ENCODE data around the gene FGFR1OP2. TPM values are rescaled to one million over a fixed set of nuclear protein-coding genes. Genes with fewer than 3 reads are reported as not detected.

Gene FGFR1OP2
- total and polyA plus RNA-seq, 4 donors, result 11.9 to 76.0 (median 27.6) TPM

GRCh38 chr12:26982866-26983265 lies 44.6 kb downstream of the FGFR1OP2 start:
- WGBS, result 97% methylated on average over 2 of the region's 2 CpGs
- Histone ChIP-seq H3K27me3 (ENCODE audit: control insufficient read depth in 4 of 4, insufficient read depth in 4 of 4, low read length in 3 of 4) (no peaks in the 10 kb centered on the region), H3K27ac (ENCODE audit: low read depth in 1 of 2, low read length in 2 of 2) (no peak overlapping the region), H3K4me3 (ENCODE audit: low read depth in 1 of 3, low read length in 3 of 3) (no peak overlapping the region), H3K9ac (ENCODE audit: low read depth in 1 of 2, low read length in 2 of 2) (no peak overlapping the region), H3K4me1 (ENCODE audit: control insufficient read depth in 4 of 4, insufficient read depth in 4 of 4, low read length in 3 of 4) (no peaks in the 10 kb centered on the region), H3K36me3 (ENCODE audit: control insufficient read depth in 4 of 4, insufficient read depth in 3 of 4, low read depth in 1 of 4, low read length in 3 of 4) (peaks cover 4 to 30% (median 16%) of the 10 kb centered on the region in 4 donors), H3K9me3 (ENCODE audit: control insufficient read depth in 4 of 4, low read length in 3 of 4) (no peaks in the 10 kb centered on the region)
- DNase-seq (ENCODE audit: low spot score), result no peak
- TF ChIP-seq FOXA2 (IDR thresholded peaks at IDR 0.05), result no peak
- TF ChIP-seq, protein P1, sequence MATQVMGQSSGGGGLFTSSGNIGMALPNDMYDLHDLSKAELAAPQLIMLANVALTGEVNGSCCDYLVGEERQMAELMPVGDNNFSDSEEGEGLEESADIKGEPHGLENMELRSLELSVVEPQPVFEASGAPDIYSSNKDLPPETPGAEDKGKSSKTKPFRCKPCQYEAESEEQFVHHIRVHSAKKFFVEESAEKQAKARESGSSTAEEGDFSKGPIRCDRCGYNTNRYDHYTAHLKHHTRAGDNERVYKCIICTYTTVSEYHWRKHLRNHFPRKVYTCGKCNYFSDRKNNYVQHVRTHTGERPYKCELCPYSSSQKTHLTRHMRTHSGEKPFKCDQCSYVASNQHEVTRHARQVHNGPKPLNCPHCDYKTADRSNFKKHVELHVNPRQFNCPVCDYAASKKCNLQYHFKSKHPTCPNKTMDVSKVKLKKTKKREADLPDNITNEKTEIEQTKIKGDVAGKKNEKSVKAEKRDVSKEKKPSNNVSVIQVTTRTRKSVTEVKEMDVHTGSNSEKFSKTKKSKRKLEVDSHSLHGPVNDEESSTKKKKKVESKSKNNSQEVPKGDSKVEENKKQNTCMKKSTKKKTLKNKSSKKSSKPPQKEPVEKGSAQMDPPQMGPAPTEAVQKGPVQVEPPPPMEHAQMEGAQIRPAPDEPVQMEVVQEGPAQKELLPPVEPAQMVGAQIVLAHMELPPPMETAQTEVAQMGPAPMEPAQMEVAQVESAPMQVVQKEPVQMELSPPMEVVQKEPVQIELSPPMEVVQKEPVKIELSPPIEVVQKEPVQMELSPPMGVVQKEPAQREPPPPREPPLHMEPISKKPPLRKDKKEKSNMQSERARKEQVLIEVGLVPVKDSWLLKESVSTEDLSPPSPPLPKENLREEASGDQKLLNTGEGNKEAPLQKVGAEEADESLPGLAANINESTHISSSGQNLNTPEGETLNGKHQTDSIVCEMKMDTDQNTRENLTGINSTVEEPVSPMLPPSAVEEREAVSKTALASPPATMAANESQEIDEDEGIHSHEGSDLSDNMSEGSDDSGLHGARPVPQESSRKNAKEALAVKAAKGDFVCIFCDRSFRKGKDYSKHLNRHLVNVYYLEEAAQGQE (IDR thresholded peaks at IDR 0.05), result no peak
- TF ChIP-seq EGR1 (IDR thresholded peaks at IDR 0.05; ENCODE audit: low read depth in 2 of 2), result no peak
- no peak for TF ChIP-seq HNF4G (IDR thresholded peaks at IDR 0.05)
- no peak for TF ChIP-seq GABPA (IDR thresholded peaks at IDR 0.05 in 1 of 2, conservative IDR thresholded peaks at IDR 0.05 in 1 of 2)
- no peak for TF ChIP-seq FOXA1 (IDR thresholded peaks at IDR 0.05)
- TF ChIP-seq, protein P2, sequence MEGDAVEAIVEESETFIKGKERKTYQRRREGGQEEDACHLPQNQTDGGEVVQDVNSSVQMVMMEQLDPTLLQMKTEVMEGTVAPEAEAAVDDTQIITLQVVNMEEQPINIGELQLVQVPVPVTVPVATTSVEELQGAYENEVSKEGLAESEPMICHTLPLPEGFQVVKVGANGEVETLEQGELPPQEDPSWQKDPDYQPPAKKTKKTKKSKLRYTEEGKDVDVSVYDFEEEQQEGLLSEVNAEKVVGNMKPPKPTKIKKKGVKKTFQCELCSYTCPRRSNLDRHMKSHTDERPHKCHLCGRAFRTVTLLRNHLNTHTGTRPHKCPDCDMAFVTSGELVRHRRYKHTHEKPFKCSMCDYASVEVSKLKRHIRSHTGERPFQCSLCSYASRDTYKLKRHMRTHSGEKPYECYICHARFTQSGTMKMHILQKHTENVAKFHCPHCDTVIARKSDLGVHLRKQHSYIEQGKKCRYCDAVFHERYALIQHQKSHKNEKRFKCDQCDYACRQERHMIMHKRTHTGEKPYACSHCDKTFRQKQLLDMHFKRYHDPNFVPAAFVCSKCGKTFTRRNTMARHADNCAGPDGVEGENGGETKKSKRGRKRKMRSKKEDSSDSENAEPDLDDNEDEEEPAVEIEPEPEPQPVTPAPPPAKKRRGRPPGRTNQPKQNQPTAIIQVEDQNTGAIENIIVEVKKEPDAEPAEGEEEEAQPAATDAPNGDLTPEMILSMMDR (IDR thresholded peaks at IDR 0.05; ENCODE audit: low read depth, low read length, missing input control), result no peak
- no peak for TF ChIP-seq YY1 (IDR thresholded peaks at IDR 0.05)
- TF ChIP-seq RXRA (IDR thresholded peaks at IDR 0.05), result no peak
- TF ChIP-seq HNF4A (conservative IDR thresholded peaks at IDR 0.05), result no peak
- TF ChIP-seq NR2F2 (IDR thresholded peaks at IDR 0.05), result no peak

DNA sequence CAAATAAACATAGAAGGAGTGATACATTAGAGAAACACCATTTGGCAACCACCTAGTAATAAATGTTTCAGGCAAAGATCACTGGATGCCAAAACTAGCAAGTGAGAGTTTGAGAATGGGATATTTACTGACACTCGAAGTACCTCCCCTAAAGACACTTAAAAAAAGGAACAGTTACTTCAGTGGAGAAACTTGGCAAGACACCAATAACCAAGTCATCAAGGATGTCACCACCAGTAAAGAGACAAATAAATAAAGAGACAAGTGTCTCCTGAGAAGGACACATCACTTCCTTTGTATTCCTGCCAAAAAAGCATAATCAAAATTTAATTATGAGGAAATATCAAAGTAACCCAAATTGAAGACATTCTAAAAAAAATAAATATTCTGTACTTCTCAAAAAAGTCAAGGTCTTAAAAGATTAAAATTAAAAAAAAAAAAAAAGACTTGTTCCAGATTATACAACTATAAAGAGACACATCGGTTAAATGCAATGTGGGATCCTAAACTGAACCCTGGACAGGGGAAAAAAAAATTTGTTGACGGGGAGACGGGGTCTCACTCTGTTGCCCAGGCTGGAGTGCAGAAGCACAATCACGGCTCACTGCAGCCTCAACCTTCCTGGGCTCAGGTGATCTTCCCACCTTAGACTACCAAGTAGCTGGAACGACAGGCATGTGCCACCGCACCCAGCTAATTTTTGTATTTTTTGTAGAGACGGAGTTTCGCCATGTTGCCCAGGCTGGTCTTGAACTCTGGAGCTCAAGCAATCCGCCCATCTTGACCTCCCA lies 49.6 kb downstream of the FGFR1OP2 start:
- H3K9ac ChIP-seq (ENCODE audit: low read depth in 1 of 2, low read length in 2 of 2), result no peak overlapping the region
- H3K4me3 ChIP-seq (ENCODE audit: low read depth in 1 of 3, low read length in 3 of 3), result no peak overlapping the region
- H3K4me1 ChIP-seq (ENCODE audit: control insufficient read depth in 4 of 4, insufficient read depth in 4 of 4, low read length in 3 of 4), result peaks cover 0 to 6% (median 2%) of the 10 kb centered on the region in 4 donors
- H3K27me3 ChIP-seq (ENCODE audit: control insufficient read depth in 4 of 4, insufficient read depth in 4 of 4, low read length in 3 of 4), result no peaks in the 10 kb centered on the region
- peaks cover 0 to 15% (median 11%) of the 10 kb centered on the region in 4 donors for H3K36me3 ChIP-seq (ENCODE audit: control insufficient read depth in 4 of 4, insufficient read depth in 3 of 4, low read depth in 1 of 4, low read length in 3 of 4)
- no peaks in the 10 kb centered on the region for H3K9me3 ChIP-seq (ENCODE audit: control insufficient read depth in 4 of 4, low read length in 3 of 4)
- H3K27ac ChIP-seq (ENCODE audit: low read depth in 1 of 2, low read length in 2 of 2), result no peak overlapping the region
- 92% methylated on average over 10 of the region's 10 CpGs for WGBS
- DNase-seq (ENCODE audit: low spot score), result no peak
- TF ChIP-seq MAX (IDR thresholded peaks at IDR 0.05) (no peak), RXRA (IDR thresholded peaks at IDR 0.05) (no peak), FOXA2 (IDR thresholded peaks at IDR 0.05) (no peak), ATF3 (IDR thresholded peaks at IDR 0.05) (no peak), RAD21 (IDR thresholded peaks at IDR 0.05) (no peak), JUND (IDR thresholded peaks at IDR 0.05) (no peak), TAF1 (conservative IDR thresholded peaks at IDR 0.05) (no peak), FOXA1 (IDR thresholded peaks at IDR 0.05) (no peak), HNF4A (conservative IDR thresholded peaks at IDR 0.05) (no peak), YY1 (IDR thresholded peaks at IDR 0.05) (no peak), SP1 (IDR thresholded peaks at IDR 0.05) (no peak)
- TF ChIP-seq, protein P2 (IDR thresholded peaks at IDR 0.05; ENCODE audit: low read depth, low read length, missing input control), result no peak
- TF ChIP-seq, protein P3, sequence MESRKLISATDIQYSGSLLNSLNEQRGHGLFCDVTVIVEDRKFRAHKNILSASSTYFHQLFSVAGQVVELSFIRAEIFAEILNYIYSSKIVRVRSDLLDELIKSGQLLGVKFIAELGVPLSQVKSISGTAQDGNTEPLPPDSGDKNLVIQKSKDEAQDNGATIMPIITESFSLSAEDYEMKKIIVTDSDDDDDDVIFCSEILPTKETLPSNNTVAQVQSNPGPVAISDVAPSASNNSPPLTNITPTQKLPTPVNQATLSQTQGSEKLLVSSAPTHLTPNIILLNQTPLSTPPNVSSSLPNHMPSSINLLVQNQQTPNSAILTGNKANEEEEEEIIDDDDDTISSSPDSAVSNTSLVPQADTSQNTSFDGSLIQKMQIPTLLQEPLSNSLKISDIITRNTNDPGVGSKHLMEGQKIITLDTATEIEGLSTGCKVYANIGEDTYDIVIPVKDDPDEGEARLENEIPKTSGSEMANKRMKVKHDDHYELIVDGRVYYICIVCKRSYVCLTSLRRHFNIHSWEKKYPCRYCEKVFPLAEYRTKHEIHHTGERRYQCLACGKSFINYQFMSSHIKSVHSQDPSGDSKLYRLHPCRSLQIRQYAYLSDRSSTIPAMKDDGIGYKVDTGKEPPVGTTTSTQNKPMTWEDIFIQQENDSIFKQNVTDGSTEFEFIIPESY (IDR thresholded peaks at IDR 0.05), result no peak

Data from liver (tissue), 9 donors.